PC-3 (cell line): ENCODE data around the gene SETBP1. TPM values are rescaled to one million over a fixed set of nuclear protein-coding genes. Genes with fewer than 3 reads are reported as not detected.

ENCODE experiments used
- ATAC-seq: fragments of 200-7000 bp; cut with Tn5 transposase; 2 replicates; pipeline ENCODE4 v1.9.1; 2020; ENCODE audit warnings: mild to moderate bottlenecking, moderate library complexity
- BruUV-seq: library from RNA; stranded (reverse); fragments of 400-500 nt; replicated peaks from 2 replicates; lab custom pipeline; 2021; lab: Mats Ljungman, UMichigan
- CTCF ChIA-PET: fragments of 300-600 bp; sonication (Branson Sonifier 250); formaldehyde crosslinking; loops from one replicate; lab custom pipeline; 2022; ENCODE audit warnings: antibody characterized with exemption; lab: Charles Lee
- POLR2A ChIA-PET: fragments of 300-600 bp; sonication (Branson Sonifier 250); formaldehyde crosslinking; loops from one replicate; lab custom pipeline; 2022; ENCODE audit warnings: antibody characterized with exemption; ENCODE audit not compliant: unreplicated experiment; lab: Charles Lee
- DNase-seq: peaks from one replicate; pipeline ENCODE4 v3.0.0-alpha.2; 2015
- H2AFZ ChIP-seq: fragments of 300-600 bp; sonication (generic); 2 replicates; pipeline ENCODE4 v1.6.0; 2016; ENCODE audit warnings: antibody characterized with exemption, low read length
- H3F3A ChIP-seq: fragments of 300-600 bp; sonication (generic); one replicate; pipeline ENCODE4 v1.6.0; 2017; ENCODE audit warnings: antibody characterized with exemption, low read length, control low read depth, mild to moderate bottlenecking; ENCODE audit not compliant: unreplicated experiment
- H3K27ac ChIP-seq: fragments of 300-600 bp; sonication (generic); 2 replicates; pipeline ENCODE4 v1.5.1; 2016; ENCODE audit warnings: mild to moderate bottlenecking, low read length
- H3K27me3 ChIP-seq: fragments of 300-600 bp; sonication (generic); 2 replicates; pipeline ENCODE4 v1.6.1; 2016; ENCODE audit warnings: low read length, mixed read lengths
- H3K36me3 ChIP-seq: fragments of 300-600 bp; sonication (generic); 2 replicates; pipeline ENCODE4 v1.6.1; 2016; ENCODE audit warnings: low read depth, mixed run types, low read length, mixed read lengths
- H3K4me1 ChIP-seq: fragments of 300-600 bp; sonication (generic); 2 replicates; pipeline ENCODE4 v1.5.1; 2016; ENCODE audit warnings: low read length; ENCODE audit not compliant: insufficient read depth
- H3K4me2 ChIP-seq: fragments of 300-600 bp; sonication (generic); 2 replicates; pipeline ENCODE4 v1.6.0; 2016; ENCODE audit warnings: low read length
- H3K4me3 ChIP-seq: fragments of 300-600 bp; sonication (generic); 2 replicates; pipeline ENCODE4 v1.5.1; 2016; ENCODE audit warnings: mild to moderate bottlenecking, low read length, mixed read lengths
- H3K79me2 ChIP-seq: fragments of 300-600 bp; sonication (generic); 2 replicates; pipeline ENCODE4 v1.6.1; 2017; ENCODE audit warnings: low read length, mixed read lengths
- H3K9ac ChIP-seq: fragments of 300-600 bp; sonication (generic); 2 replicates; pipeline ENCODE4 v1.6.0; 2016; ENCODE audit warnings: mild to moderate bottlenecking, low read length
- H3K9me2 ChIP-seq: fragments of 300-600 bp; sonication (generic); replicated peaks from 2 replicates; pipeline ENCODE4 v1.6.1; 2016; ENCODE audit warnings: mixed run types, low read length, mixed read lengths
- H3K9me3 ChIP-seq: fragments of 300-600 bp; sonication (generic); 2 replicates; pipeline ENCODE4 v1.6.1; 2016; ENCODE audit warnings: low read length, mixed read lengths
- H4K20me1 ChIP-seq: fragments of 300-600 bp; sonication (generic); 2 replicates; pipeline ENCODE4 v1.6.1; 2016; ENCODE audit warnings: low read length, mixed read lengths
- CTCF ChIP-seq: fragments of 300-600 bp; sonication (generic); conservative IDR thresholded peaks from 2 replicates; pipeline ENCODE4 v1.5.1; 2017; ENCODE audit warnings: antibody characterized with exemption, low read depth, mild to moderate bottlenecking, low read length
- EZH2 ChIP-seq: fragments of 300-600 bp; sonication (generic); IDR thresholded peaks from one replicate; pipeline ENCODE4 v1.6.1; 2017; ENCODE audit warnings: antibody characterized with exemption, mild to moderate bottlenecking, low read length; ENCODE audit not compliant: unreplicated experiment
- EZH2phosphoT487 ChIP-seq: fragments of 300-600 bp; sonication (generic); IDR thresholded peaks from 2 replicates; pipeline ENCODE4 v1.6.1; 2018; ENCODE audit warnings: mild to moderate bottlenecking, antibody characterized with exemption, low read length, borderline replicate concordance
- intact Hi-C: fragments of 100-400 bp; cut with micrococcal nuclease; formaldehyde crosslinking; loops from 2 replicates; pipeline ENCODE4 v1.9.0; 2023
- total RNA-seq: library from RNA; depleted of rRNA; stranded (reverse); fragments of >200 nt; gene quantifications from 2 replicates; pipeline ENCODE4 v1.2.3, GENCODE V29; 2014

SETBP1 gene
- total RNA-seq, 1 experiment from 2014 or later: 2.3 TPM

GRCh38 chr18:44841752-44842587 is 161.3 kb downstream of the SETBP1 start:
- H3K9ac ChIP-seq: no peak overlapping the region
- no TSS peak for BruUV-seq
- H3K9me2 ChIP-seq: no peaks in the 10 kb centered on the region
- ATAC-seq (no peak), DNase-seq (no peak)
- TF ChIP-seq CTCF: no peak
- no peak for TF ChIP-seq EZH2phosphoT487
- no peak for TF ChIP-seq EZH2
- no peaks in the 10 kb centered on the region for H3K79me2 ChIP-seq
- CTCF ChIA-PET: no interaction called here
- no peaks in the 10 kb centered on the region for H3K36me3 ChIP-seq
- H3K4me2 ChIP-seq: no peak overlapping the region
- H2AFZ ChIP-seq: no peak overlapping the region
- H4K20me1 ChIP-seq: no peaks in the 10 kb centered on the region
- peaks cover 12% of the 10 kb centered on the region; the same call in 1 of the 2 replicates for H3K4me1 ChIP-seq
- no peaks in the 10 kb centered on the region for H3K27me3 ChIP-seq
- H3K4me3 ChIP-seq: no peak overlapping the region
- H3K27ac ChIP-seq: no peak overlapping the region
- H3K9me3 ChIP-seq: no peaks in the 10 kb centered on the region
- POLR2A ChIA-PET: no interaction called here
- H3F3A ChIP-seq: no peaks in the 10 kb centered on the region
- intact Hi-C loops: no loop called here

DNA sequence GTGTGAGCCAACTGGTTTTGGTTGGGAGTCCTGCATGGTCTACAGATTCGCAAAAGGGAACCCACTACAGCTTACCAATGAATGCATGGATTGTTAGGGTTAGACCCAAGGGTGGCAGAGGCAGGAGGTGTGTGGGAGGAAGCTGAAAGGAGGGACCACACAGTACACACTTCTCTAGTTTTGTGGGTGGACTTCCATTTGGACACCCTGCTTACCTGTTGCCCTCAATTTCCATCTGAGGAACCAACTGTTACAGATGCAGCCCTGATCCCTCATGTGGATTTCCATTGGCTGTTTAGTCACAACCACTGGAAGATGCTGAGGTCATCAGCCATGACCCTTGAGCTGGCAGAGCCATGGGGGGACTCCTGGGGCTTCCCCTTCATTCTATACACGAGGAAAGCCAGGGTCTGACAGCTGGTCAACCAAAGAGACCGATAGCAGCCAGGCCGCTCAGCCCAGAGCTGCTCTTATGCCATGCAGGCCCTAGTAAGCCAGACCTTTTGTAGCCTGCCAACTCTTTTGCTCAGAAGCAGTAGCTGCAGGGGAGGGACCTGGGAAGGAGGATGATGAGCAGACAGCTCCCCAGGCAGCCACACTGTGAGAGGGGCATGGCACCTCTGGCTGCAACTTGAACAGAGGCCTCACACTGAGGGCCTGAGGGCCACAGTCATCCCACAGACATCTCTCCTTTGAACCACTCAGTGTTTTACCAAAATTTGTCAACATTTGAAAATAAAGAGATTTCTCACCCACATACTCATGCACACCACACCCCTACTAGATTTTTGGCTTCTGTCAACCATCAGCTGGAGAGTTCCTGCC is 162.1 kb downstream of the SETBP1 start:
- peaks cover 12% of the 10 kb centered on the region; the same call in 1 of the 2 replicates for H3K4me1 ChIP-seq
- no peak overlapping the region for H3K27ac ChIP-seq
- no peaks in the 10 kb centered on the region for H4K20me1 ChIP-seq
- no TSS peak for BruUV-seq
- H3K9me3 ChIP-seq: no peaks in the 10 kb centered on the region
- ChIA-PET CTCF (no interaction called here), POLR2A (no interaction called here)
- H3K4me2 ChIP-seq: no peak overlapping the region
- ATAC-seq (no peak), DNase-seq (no peak)
- H3K9me2 ChIP-seq: no peaks in the 10 kb centered on the region
- no peaks in the 10 kb centered on the region for H3K36me3 ChIP-seq
- H3K4me3 ChIP-seq: no peak overlapping the region
- intact Hi-C loops: no loop called here
- no peak overlapping the region for H2AFZ ChIP-seq
- no peaks in the 10 kb centered on the region for H3K79me2 ChIP-seq
- no peak for TF ChIP-seq CTCF
- no peak for TF ChIP-seq EZH2
- no peak for TF ChIP-seq EZH2phosphoT487
- H3K27me3 ChIP-seq: no peaks in the 10 kb centered on the region
- H3K9ac ChIP-seq: no peak overlapping the region
- H3F3A ChIP-seq: no peaks in the 10 kb centered on the region

- H3K27me3 ChIP-seq: no peaks in the 10 kb centered on the region
- H3K4me3 ChIP-seq: no peak overlapping the region
- H3K9me3 ChIP-seq: no peaks in the 10 kb centered on the region
- no peak overlapping the region for H2AFZ ChIP-seq
- H3K9me2 ChIP-seq: no peaks in the 10 kb centered on the region
- ChIA-PET CTCF (no interaction called here), POLR2A (no interaction called here)
- no peak overlapping the region for H3K27ac ChIP-seq
- H3K4me2 ChIP-seq: no peak overlapping the region
- intact Hi-C loops: no loop called here
- peaks cover 3% of the 10 kb centered on the region; the same call in 1 of the 2 replicates for H3K4me1 ChIP-seq
- no TSS peak for BruUV-seq
- TF ChIP-seq EZH2 (no peak), CTCF (no peak)
- H4K20me1 ChIP-seq: no peaks in the 10 kb centered on the region
- no peaks in the 10 kb centered on the region for H3F3A ChIP-seq
- ATAC-seq (no peak), DNase-seq (no peak)
- H3K79me2 ChIP-seq: no peaks in the 10 kb centered on the region
- no peaks in the 10 kb centered on the region for H3K36me3 ChIP-seq
- H3K9ac ChIP-seq: no peak overlapping the region
Observed at GRCh38 chr18:44844486-44844885, 163.8 kb downstream of the SETBP1 start.
